NCI-H510A (cell line): ENCODE measurements around the gene MOSPD3.
"Not testable (repeated sequence)": the region's sequence is repeated elsewhere in the genome, so short reads cannot be mapped to it uniquely, and the experiment has no call there.

Source experiments
- DNase-seq: peaks from one replicate; lab custom pipeline; 2025; lab: John Stamatoyannopoulos, UW

The MOSPD3 gene

GRCh38 chr7:100626530-100627237 lies 14.3 kb downstream of the MOSPD3 start:
- DNase-seq: peak; percentile 40

GRCh38 chr7:100627238-100627549 lies 14.9 kb downstream of the MOSPD3 start:
- no peak for DNase-seq

- DNase-seq: no peak
Measured at GRCh38 chr7:100629117-100629716, 16.9 kb downstream of the MOSPD3 start.

- no peak for DNase-seq
Measured at GRCh38 chr7:100630066-100630465, 17.7 kb downstream of the MOSPD3 start.

- DNase-seq: no peak
Measured at GRCh38 chr7:100632951-100633717, 20.8 kb downstream of the MOSPD3 start.

GRCh38 chr7:100639995-100640516 lies 27.7 kb downstream of the MOSPD3 start:
- DNase-seq: no peak

GRCh38 chr7:100640517-100641440 lies 28.4 kb downstream of the MOSPD3 start:
- DNase-seq: no peak

GRCh38 chr7:100641463-100641859 lies 29.1 kb downstream of the MOSPD3 start, which contains the start of gene TFR2:
Gene TFR2 (minus strand): TSS chr7:100641552. CDS start chr7:100641509, 43 bp downstream.
- DNase-seq: no peak

GRCh38 chr7:100641860-100642533 lies 29.7 kb downstream of the MOSPD3 start:
- DNase-seq: no peak

GRCh38 chr7:100642534-100642907 lies 30.2 kb downstream of the MOSPD3 start:
- no peak for DNase-seq

GRCh38 chr7:100649826-100650565 lies 37.7 kb downstream of the MOSPD3 start:
- DNase-seq: no peak

GRCh38 chr7:100654908-100655831 lies 42.8 kb downstream of the MOSPD3 start:
- DNase-seq: no peak

- DNase-seq: peak; percentile 58
Measured at GRCh38 chr7:100655908-100656674, 43.8 kb downstream of the MOSPD3 start, which contains the start of gene ACTL6B. Gene ACTL6B (minus strand): TSS chr7:100656448. CDS start chr7:100656354, 94 bp downstream.

GRCh38 chr7:100662194-100662776 lies 49.9 kb downstream of the MOSPD3 start:
- DNase-seq: not testable (repeated sequence)
